Stimulated activated naive CD4-positive, alpha-beta T cell treated with Interleukin-2 at 50 U/mL for 16 hours (primary cell): ENCODE data around the gene RASL12.
"Not testable (repeated sequence)": the region's sequence is repeated elsewhere in the genome, so short reads cannot be mapped to it uniquely, and the experiment has no call there.

Experiments
- DNase-seq: peaks from one replicate; lab custom pipeline; 2025; lab: John Stamatoyannopoulos, UW

Gene RASL12

GRCh38 chr15:65075607-65076395 lies 8.0 kb upstream of the RASL12 start:
- not testable (repeated sequence) for DNase-seq

GRCh38 chr15:65074946-65075345 lies 7.2 kb upstream of the RASL12 start:
- not testable (repeated sequence) for DNase-seq

GRCh38 chr15:65072617-65073016 lies 4.8 kb upstream of the RASL12 start:
- no peak for DNase-seq

GRCh38 chr15:65072027-65072426 lies 4.2 kb upstream of the RASL12 start:
- no peak for DNase-seq

GRCh38 chr15:65071381-65071811 lies 3.6 kb upstream of the RASL12 start:
- no peak for DNase-seq

- DNase-seq = no peak
These were observed 2.2 kb upstream of the RASL12 start for GRCh38 chr15:65069779-65070546.

- DNase-seq = no peak
These were observed 1.4 kb upstream of the RASL12 start for GRCh38 chr15:65069179-65069578.

GRCh38 chr15:65068403-65068788 lies 605 bp upstream of the RASL12 start:
- no peak for DNase-seq

GRCh38 chr15:65067317-65067644 lies 510 bp downstream of the RASL12 start:
- DNase-seq = no peak

GRCh38 chr15:65066635-65067316 lies 1.0 kb downstream of the RASL12 start:
- DNase-seq = no peak

- DNase-seq = no peak
These were observed 1.7 kb downstream of the RASL12 start for GRCh38 chr15:65066001-65066634.

- no peak for DNase-seq
These were observed 5.1 kb downstream of the RASL12 start for GRCh38 chr15:65062726-65063125.

- DNase-seq = no peak
These were observed 5.7 kb downstream of the RASL12 start for GRCh38 chr15:65062061-65062460.

GRCh38 chr15:65060641-65061397 lies 7.0 kb downstream of the RASL12 start:
- DNase-seq = no peak

GRCh38 chr15:65059931-65060596 lies 7.7 kb downstream of the RASL12 start:
- DNase-seq = no peak

GRCh38 chr15:65059369-65059750 lies 8.4 kb downstream of the RASL12 start:
- DNase-seq = no peak

- DNase-seq = no peak
These were observed 9.1 kb downstream of the RASL12 start for GRCh38 chr15:65058394-65059368.

GRCh38 chr15:65057549-65057940 lies 10.2 kb downstream of the RASL12 start:
- no peak for DNase-seq

GRCh38 chr15:65056868-65057548 lies 10.8 kb downstream of the RASL12 start:
- DNase-seq = no peak
